K562 (cell line): ENCODE measurements around the gene CDNF. TPM values are rescaled to one million over a fixed set of nuclear protein-coding genes. Genes with fewer than 3 reads are reported as not detected.

ENCODE experiments used
- polyA plus RNA-seq, 8 experiments: library from polyadenylated mRNA; depleted of rRNA in 4 of 8; stranded (reverse) in 5 of 8; unstranded in 3 of 8; fragments of >200 nt; fragmentation: Nextera tagmentation in 2 of 8; fragmentation: Illumina TruSeq in 1 of 8; extraction: Ambion mirVana in 2 of 8; extraction: Trizol in 1 of 8; gene quantifications; 2 replicates each; pipeline versions ENCODE4 v1.2.1 to v1.2.3, GENCODE V29; 2011 to 2014; ENCODE audit warnings: inconsistent platforms in 1 of 8, missing spikeins in 1 of 8
- total RNA-seq, 7 experiments: library from RNA; depleted of rRNA in 6 of 7; stranded (reverse); fragments of >200 nt in 6 of 7; fragmentation: Illumina TruSeq in 2 of 7; extraction: Trizol in 2 of 7; gene quantifications; 2 replicates each; pipeline versions ENCODE4 v1.2.1 to v1.2.3, GENCODE V29; 2011 to 2021; ENCODE audit warnings: low replicate concordance in 1 of 7
- TF ChIP-seq, protein P1 (sequence below), 2 experiments: fragments of 450-650 bp; IDR thresholded peaks; 2 replicates each; pipeline ENCODE4 v1.6.1; 2016; ENCODE audit warnings: mild to moderate bottlenecking in 2 of 2, borderline replicate concordance in 1 of 2, low read depth in 1 of 2, moderate library complexity in 1 of 2
- TF ChIP-seq, protein P2 (sequence below): fragments of 450-650 bp; IDR thresholded peaks from 2 replicates; pipeline ENCODE4 v1.6.1; 2017; ENCODE audit warnings: antibody characterized with exemption

The CDNF gene
- total and polyA plus RNA-seq, 9 of the 15 experiments (the other 6 are each of a cell fraction or from before 2014, with no cell fraction given), result 0.18 to 1.6 (median 0.61) TPM

DNA sequence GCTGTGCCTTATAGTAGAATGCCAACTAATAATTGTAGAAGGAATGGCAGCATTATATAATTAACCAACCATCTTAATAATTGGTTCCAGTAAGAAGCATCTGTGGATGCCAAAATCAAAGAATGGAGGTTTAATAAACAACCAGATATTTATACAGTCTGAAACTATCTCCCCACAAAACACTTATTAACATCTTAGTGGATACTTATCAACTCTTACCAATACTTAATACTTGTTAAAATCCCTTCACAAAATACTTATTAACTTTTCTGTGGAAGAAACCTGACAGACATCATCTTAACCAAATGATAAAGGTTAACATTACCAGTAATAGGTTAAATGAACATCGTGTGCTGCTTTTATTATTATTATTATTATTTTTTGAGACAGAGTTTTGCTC lies 34.0 kb downstream of the CDNF start (continued):
- TF ChIP-seq, protein P1, sequence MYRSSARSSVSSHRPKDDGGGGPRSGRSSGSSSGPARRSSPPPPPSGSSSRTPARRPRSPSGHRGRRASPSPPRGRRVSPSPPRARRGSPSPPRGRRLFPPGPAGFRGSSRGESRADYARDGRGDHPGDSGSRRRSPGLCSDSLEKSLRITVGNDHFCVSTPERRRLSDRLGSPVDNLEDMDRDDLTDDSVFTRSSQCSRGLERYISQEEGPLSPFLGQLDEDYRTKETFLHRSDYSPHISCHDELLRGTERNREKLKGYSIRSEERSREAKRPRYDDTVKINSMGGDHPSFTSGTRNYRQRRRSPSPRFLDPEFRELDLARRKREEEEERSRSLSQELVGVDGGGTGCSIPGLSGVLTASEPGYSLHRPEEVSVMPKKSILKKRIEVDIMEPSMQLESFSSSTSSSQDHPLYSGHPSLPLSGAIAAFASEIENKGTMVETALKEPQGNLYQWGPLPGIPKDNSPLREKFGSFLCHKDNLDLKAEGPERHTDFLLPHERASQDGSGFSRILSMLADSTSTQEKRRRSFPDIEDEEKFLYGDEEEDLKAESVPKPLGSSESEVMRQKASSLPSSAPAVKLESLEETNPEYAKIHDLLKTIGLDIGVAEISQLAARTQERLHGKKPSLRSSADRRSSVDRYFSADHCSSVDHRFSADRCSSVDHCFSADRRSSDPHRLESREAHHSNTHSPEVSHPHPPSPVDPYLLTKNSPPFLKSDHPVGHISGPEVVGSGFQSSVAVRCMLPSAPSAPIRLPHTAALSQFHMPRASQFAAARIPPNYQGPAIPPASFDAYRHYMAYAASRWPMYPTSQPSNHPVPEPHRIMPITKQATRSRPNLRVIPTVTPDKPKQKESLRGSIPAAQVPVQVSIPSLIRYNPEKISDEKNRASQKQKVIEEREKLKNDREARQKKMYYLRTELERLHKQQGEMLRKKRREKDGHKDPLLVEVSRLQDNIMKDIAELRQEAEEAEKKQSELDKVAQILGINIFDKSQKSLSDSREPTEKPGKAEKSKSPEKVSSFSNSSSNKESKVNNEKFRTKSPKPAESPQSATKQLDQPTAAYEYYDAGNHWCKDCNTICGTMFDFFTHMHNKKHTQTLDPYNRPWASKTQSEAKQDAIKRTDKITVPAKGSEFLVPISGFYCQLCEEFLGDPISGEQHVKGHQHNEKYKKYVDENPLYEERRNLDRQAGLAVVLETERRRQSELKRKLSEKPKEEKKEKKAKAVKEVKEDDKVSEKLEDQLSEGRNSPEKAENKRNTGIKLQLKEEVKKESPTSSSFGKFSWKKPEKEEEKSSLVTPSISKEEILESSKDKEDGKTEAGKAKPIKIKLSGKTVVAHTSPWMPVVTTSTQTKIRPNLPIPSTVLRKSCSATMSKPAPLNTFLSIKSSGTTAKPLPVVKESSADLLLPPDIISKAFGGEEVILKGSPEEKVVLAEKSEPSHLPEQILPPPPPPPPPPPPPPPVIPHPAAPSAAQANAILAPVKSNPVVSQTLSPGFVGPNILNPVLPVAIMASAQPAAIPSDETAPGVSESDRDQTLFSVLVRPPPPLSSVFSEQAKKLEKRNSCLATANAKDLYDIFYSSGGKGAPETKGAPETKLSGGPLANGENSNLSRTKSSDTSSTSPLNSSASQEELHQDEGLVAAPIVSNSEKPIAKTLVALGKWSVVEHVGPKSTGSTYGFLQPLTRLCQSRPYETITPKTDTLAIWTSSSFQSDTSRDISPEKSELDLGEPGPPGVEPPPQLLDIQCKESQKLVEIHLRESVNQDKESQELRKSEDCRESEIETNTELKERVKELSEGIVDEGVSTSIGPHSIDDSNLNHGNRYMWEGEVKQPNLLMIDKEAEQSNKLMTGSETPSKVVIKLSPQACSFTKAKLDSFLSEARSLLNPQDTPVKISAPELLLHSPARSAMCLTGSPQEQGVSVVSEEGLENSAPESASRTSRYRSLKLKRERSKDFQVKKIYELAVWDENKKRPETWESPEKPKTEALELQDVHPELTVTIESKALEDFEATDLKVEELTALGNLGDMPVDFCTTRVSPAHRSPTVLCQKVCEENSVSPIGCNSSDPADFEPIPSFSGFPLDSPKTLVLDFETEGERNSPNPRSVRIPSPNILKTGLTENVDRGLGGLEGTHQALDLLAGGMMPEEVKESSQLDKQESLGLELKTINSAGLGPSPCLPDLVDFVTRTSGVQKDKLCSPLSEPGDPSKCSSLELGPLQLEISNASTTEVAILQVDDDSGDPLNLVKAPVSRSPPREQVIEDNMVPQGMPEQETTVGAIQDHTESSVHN (IDR thresholded peaks at IDR 0.05; ENCODE audit: borderline replicate concordance in 1 of 2, low read depth in 1 of 2), result no peak
- TF ChIP-seq, protein P2, sequence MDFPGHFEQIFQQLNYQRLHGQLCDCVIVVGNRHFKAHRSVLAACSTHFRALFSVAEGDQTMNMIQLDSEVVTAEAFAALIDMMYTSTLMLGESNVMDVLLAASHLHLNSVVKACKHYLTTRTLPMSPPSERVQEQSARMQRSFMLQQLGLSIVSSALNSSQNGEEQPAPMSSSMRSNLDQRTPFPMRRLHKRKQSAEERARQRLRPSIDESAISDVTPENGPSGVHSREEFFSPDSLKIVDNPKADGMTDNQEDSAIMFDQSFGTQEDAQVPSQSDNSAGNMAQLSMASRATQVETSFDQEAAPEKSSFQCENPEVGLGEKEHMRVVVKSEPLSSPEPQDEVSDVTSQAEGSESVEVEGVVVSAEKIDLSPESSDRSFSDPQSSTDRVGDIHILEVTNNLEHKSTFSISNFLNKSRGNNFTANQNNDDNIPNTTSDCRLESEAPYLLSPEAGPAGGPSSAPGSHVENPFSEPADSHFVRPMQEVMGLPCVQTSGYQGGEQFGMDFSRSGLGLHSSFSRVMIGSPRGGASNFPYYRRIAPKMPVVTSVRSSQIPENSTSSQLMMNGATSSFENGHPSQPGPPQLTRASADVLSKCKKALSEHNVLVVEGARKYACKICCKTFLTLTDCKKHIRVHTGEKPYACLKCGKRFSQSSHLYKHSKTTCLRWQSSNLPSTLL, result no peak
